Activated CD8-positive, alpha-beta memory T cell treated with anti-CD3 and anti-CD28 coated beads, Interleukin-2, amount 10 ng/mL, durations not matched to agents 7 days and 5 days (primary cell): ENCODE results near the gene OSBPL1A. TPM values are rescaled to one million over a fixed set of nuclear protein-coding genes. Genes with fewer than 3 reads are reported as not detected.

Source experiments
- ATAC-seq: fragments of 150-1000 bp; cut with Tn5 transposase; one replicate; pipeline ENCODE4 v1.10.0; 2021; ENCODE audit warnings: moderate library complexity
- CTCF ChIA-PET: fragments of 350-600 bp; sonication (Branson Sonifier 250); formaldehyde crosslinking; loops from one replicate; lab custom pipeline; 2021; ENCODE audit warnings: antibody characterized with exemption; lab: Charles Lee
- DNase-seq: peaks from one replicate; pipeline ENCODE4 v3.0.0-alpha.2; 2020
- H3K27ac Mint-ChIP-seq: one replicate; pipeline ENCODE4 v1.8.0; 2021; ENCODE audit warnings: mild to moderate bottlenecking, mixed read lengths
- H3K27me3 Mint-ChIP-seq: one replicate; pipeline ENCODE4 v1.8.0; 2021; ENCODE audit warnings: mixed read lengths
- H3K36me3 Mint-ChIP-seq: one replicate; pipeline ENCODE4 v1.8.0; 2021; ENCODE audit warnings: mild to moderate bottlenecking, mixed read lengths
- H3K4me1 Mint-ChIP-seq: one replicate; pipeline ENCODE4 v1.8.0; 2021; ENCODE audit warnings: mixed read lengths
- H3K4me3 Mint-ChIP-seq: one replicate; pipeline ENCODE4 v1.8.0; 2021; ENCODE audit warnings: mild to moderate bottlenecking, moderate library complexity, mixed read lengths
- H3K9me3 Mint-ChIP-seq: one replicate; pipeline ENCODE4 v1.8.0; 2022; ENCODE audit warnings: low read depth, mixed read lengths
- microRNA-seq: library from miRNA; unstranded; fragments of <30 nt; microRNA quantifications from one replicate; pipeline ENCODE4 v1.2.0, GENCODE V29; 2022
- total RNA-seq, 2 experiments: library from RNA; stranded (reverse); gene quantifications; one replicate each; pipeline ENCODE4 v1.2.3, GENCODE V29; 2021

OSBPL1A gene
- total RNA-seq, 2 experiments from 2014 or later = 0.32 to 0.68 TPM

DNA sequence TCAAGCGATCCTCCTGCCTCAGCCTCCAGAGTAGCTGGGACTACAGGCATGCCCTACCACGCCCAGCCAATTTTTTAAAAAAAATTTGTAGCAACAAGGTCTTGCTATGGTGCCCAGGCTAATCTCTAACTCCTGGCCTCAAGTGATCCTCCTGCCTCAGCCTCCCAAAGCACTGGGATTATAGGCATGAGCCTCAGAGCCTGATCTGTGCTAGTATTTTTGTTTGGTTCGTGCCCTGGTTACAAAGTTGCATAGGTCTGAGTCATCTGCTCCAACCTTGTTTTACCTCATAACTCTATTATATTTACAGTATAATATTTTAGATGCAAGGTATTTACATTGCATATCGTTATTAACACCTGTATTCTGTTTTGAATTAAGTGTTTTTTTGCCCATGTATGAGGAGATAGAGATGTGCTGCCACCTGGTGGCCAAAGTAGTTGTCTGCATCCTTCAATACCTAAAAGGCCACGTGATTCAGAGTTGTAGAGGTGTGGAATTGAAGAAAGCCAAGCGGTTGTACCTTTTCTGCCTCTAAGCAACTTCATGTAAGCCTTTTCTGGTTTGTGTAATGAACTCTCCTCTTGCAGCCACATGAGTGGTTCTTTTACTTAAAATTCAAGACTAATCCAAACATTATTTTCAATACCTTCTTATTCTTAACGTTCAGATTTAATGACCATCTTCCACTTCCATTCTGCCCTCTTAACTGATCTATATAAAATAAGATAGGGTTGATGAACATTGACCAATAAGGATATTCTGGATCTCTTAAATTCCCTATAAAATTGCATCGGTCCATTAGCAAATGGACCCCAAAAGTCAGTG, 278.7 kb downstream of the OSBPL1A start:
- Mint-ChIP-seq H3K36me3 (peaks cover 37% of the 10 kb centered on the region), H3K9me3 (no peaks in the 10 kb centered on the region), H3K27ac (no peak overlapping the region), H3K4me1 (peaks cover 27% of the 10 kb centered on the region), H3K4me3 (no peak overlapping the region), H3K27me3 (no peaks in the 10 kb centered on the region)
- CTCF ChIA-PET = interaction anchor here (0.7 to 1.5 kb wide), 7 partner anchors 31 to 307 kb away, joined by 3 to 6 read pairs (median 3); no protein-coding TSS in a partner anchor
- ATAC-seq (peak; percentile 79), DNase-seq (peak; percentile 84)

GRCh38 chr18:24115628-24116027, 282.0 kb downstream of the OSBPL1A start:
- DNase-seq (no peak), ATAC-seq (no peak)
- H3K4me3 Mint-ChIP-seq = no peak overlapping the region
- peaks cover 36% of the 10 kb centered on the region for H3K4me1 Mint-ChIP-seq
- H3K36me3 Mint-ChIP-seq = peaks cover 27% of the 10 kb centered on the region
- H3K27ac Mint-ChIP-seq = peak overlapping the region; percentile 64
- no peaks in the 10 kb centered on the region for H3K9me3 Mint-ChIP-seq
- no peaks in the 10 kb centered on the region for H3K27me3 Mint-ChIP-seq
- CTCF ChIA-PET = interaction anchor here (1.1 to 1.7 kb wide), 7 partner anchors 19 to 291 kb away, joined by 3 to 7 read pairs (median 4); no protein-coding TSS in a partner anchor

DNA sequence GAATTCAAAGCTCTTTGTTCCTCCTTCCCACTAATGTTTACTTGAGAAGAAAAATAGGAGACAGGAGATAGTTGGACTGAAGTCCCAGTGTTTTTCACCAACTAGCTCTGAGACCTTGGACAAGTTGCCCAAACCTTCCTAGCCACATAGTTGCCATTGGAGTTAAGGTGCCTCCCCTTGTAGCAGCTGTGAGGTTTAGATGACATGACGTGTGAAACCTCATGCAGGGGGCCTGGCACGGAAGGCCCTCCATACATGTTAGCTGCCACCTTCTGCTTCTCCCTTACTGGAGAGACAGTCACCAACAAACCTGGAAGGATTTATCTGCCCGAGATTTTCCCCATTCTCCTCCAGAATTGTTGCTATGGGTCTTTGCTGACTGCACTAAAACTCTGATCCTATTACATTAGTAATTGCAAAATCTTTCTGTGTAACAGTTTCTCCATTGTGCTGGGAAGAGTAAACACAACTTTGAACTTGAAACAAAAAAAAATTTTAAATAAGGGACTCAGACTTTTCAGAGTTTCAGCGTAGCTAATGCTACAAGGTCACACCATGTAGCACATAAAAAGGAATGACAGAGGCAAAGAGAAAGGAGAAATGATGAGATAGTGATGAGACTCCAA, 282.6 kb downstream of the OSBPL1A start:
- H3K4me3 Mint-ChIP-seq = no peak overlapping the region
- peak; percentile 63 for DNase-seq
- no peaks in the 10 kb centered on the region for H3K9me3 Mint-ChIP-seq
- H3K27me3 Mint-ChIP-seq = no peaks in the 10 kb centered on the region
- ATAC-seq = peak; percentile 48
- CTCF ChIA-PET = interaction anchor here (1.2 to 1.7 kb wide), 6 partner anchors 34 to 291 kb away, joined by 3 to 7 read pairs (median 4); no protein-coding TSS in a partner anchor
- H3K36me3 Mint-ChIP-seq = peaks cover 22% of the 10 kb centered on the region
- peak overlapping the region; percentile 64 for H3K27ac Mint-ChIP-seq
- H3K4me1 Mint-ChIP-seq = peaks cover 36% of the 10 kb centered on the region

- peaks cover 31% of the 10 kb centered on the region for H3K4me1 Mint-ChIP-seq
- peaks cover 19% of the 10 kb centered on the region for H3K36me3 Mint-ChIP-seq
- peak overlapping the region; percentile 34 for H3K27ac Mint-ChIP-seq
- CTCF ChIA-PET = interaction anchor here (1.3 to 1.5 kb wide), 2 partner anchors 9 to 58 kb away, joined by 4 read pairs; no protein-coding TSS in a partner anchor
- H3K27me3 Mint-ChIP-seq = no peaks in the 10 kb centered on the region
- no peaks in the 10 kb centered on the region for H3K9me3 Mint-ChIP-seq
- DNase-seq (no peak), ATAC-seq (no peak)
- H3K4me3 Mint-ChIP-seq = no peak overlapping the region
Observed at GRCh38 chr18:24112874-24113615, 284.6 kb downstream of the OSBPL1A start.

DNA sequence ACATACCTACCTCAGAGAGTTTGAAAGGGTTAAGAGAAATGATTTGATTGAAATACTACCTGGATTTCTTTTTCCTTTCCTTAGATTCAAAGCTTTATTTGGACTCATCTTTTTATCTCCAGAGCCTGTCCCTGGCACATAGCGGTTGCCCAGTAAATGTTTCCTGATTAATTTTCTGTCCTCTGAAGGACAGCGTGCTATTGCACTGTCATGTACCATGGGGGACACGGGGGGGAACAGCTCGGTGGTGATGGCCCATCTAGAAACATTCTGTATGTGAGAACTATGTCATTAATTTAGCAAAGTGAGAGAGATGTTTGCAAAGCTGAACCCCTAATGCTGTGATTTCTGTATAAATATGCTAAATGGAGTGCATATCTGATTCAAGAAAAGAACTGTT, 285.2 kb downstream of the OSBPL1A start:
- Mint-ChIP-seq H3K27me3 (no peaks in the 10 kb centered on the region), H3K4me3 (no peak overlapping the region), H3K27ac (no peak overlapping the region), H3K4me1 (peaks cover 31% of the 10 kb centered on the region), H3K9me3 (no peaks in the 10 kb centered on the region), H3K36me3 (peaks cover 19% of the 10 kb centered on the region)
- DNase-seq = no peak
- ATAC-seq = no peak
- CTCF ChIA-PET = interaction anchor here (1.3 to 1.5 kb wide), 3 partner anchors 8 to 57 kb away, joined by 4 read pairs; no protein-coding TSS in a partner anchor

Small RNA genes lying within 50 kb of the gene (microRNA-seq; reads per million reads assigned to microRNA genes)
- gene MIR320C2 = not detected

Other genes with a start within 250 kb of the OSBPL1A start
- gene IMPACT, start 28.8 kb upstream of the OSBPL1A start, total RNA-seq = 1 to 10 TPM; 6.7 to 9.3 TPM
- gene HRH4, start 62.8 kb upstream of the OSBPL1A start, total RNA-seq = not detected